Measurements from ENCODE around the gene CD55. TPM values are rescaled to one million over a fixed set of nuclear protein-coding genes. Genes with fewer than 3 reads are reported as not detected.

Gene CD55
- total and polyA plus RNA-seq, 2 of the 13 experiments (the other 11 are each of a cell fraction or from before 2014, with no cell fraction given): 6.0 to 56.0 TPM

DNA sequence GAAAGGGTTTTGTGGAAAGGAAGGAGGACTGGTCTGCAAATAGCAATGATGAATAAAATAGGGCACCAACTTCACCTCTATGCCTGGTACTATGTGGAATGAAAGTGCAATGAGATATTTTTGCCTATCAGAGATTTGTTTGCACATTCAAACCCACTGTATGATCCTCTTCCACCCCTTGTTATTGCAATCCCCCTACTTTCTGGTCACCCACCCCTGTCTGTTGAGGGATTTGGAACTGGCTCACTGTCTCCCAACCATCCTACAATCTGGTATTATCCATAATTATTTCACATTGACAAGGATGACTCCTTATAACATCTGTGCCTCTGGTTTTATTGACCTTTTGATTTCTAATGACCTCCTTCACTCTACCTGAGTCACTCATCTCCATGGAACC, 42.4 kb downstream of the CD55 start:
- Histone ChIP-seq H3K9ac (ENCODE audit: insufficient read depth, low read depth, low read length) (no peak overlapping the region), H2AFZ (ENCODE audit: low read length) (no peak overlapping the region), H3K79me2 (ENCODE audit: insufficient read depth, low read length) (no peaks in the 10 kb centered on the region), H3K27ac (ENCODE audit: extremely low read length, insufficient read depth, low read length) (no peak overlapping the region), H3K4me3 (replicated peaks in 1 of 3; ENCODE audit: insufficient read depth in 1 of 3, low read depth in 2 of 3, low read length in 3 of 3) (no peak overlapping the region), H3K4me2 (ENCODE audit: low read depth, low read length) (no peak overlapping the region), H4K20me1 (ENCODE audit: insufficient read depth, low read length) (no peaks in the 10 kb centered on the region), H3K36me3 (replicated peaks in 1 of 2; ENCODE audit: control insufficient read depth in 1 of 2, insufficient read depth in 2 of 2, low read length in 2 of 2) (no peaks in the 10 kb centered on the region), H3K4me1 (ENCODE audit: insufficient read depth, low read length) (no peaks in the 10 kb centered on the region), H3K27me3 (ENCODE audit: control insufficient read depth in 1 of 2, insufficient read depth in 2 of 2, low read length in 2 of 2) (no peaks in the 10 kb centered on the region; a peak in 1 of 5 replicates), H3K9me3 (ENCODE audit: low read length) (no peaks in the 10 kb centered on the region)
- in situ Hi-C loops (cut with HindIII; ENCODE audit: extremely low pct_ligation_motif_present, low pct_unique_long_range_greater_than_20kb) (no loop called here), intact Hi-C loops (cut with micrococcal nuclease; ENCODE audit: unreplicated experiment) (no loop called here)
- ChIA-PET CTCF (ENCODE audit: low intra/inter-chr PET ratio, low total read pairs) (no interaction called here), POLR2A (no interaction called here)
- ATAC-seq (no peak), FAIRE-seq (no peak), DNase-seq (ENCODE audit: low spot score) (no peak)
- no TSS peak for BruUV-seq (replicated peaks)
- TF ChIP-seq KLF16 (CRISPR knock-in tag; IDR thresholded peaks at IDR 0.05): no peak
- no peak for TF ChIP-seq ISX (CRISPR knock-in tag; conservative IDR thresholded peaks at IDR 0.05)
- no peak for TF ChIP-seq KDM1A (CRISPR knock-in tag; IDR thresholded peaks at IDR 0.05)
- no peak for TF ChIP-seq NFYC (CRISPR knock-in tag; IDR thresholded peaks at IDR 0.05)
- TF ChIP-seq HNF4A (CRISPR knock-in tag; IDR thresholded peaks at IDR 0.05): no peak
- TF ChIP-seq FOXK2 (IDR thresholded peaks at IDR 0.05): no peak
- no peak for TF ChIP-seq SALL1 (CRISPR knock-in tag; IDR thresholded peaks at IDR 0.05)
- TF ChIP-seq, protein P1, sequence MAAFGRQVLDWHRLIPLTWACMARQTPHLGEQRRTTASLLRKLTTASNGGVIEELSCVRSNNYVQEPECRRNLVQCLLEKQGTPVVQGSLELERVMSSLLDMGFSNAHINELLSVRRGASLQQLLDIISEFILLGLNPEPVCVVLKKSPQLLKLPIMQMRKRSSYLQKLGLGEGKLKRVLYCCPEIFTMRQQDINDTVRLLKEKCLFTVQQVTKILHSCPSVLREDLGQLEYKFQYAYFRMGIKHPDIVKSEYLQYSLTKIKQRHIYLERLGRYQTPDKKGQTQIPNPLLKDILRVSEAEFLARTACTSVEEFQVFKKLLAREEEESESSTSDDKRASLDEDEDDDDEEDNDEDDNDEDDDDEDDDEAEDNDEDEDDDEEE (CRISPR knock-in tag; IDR thresholded peaks at IDR 0.05): no peak

DNA sequence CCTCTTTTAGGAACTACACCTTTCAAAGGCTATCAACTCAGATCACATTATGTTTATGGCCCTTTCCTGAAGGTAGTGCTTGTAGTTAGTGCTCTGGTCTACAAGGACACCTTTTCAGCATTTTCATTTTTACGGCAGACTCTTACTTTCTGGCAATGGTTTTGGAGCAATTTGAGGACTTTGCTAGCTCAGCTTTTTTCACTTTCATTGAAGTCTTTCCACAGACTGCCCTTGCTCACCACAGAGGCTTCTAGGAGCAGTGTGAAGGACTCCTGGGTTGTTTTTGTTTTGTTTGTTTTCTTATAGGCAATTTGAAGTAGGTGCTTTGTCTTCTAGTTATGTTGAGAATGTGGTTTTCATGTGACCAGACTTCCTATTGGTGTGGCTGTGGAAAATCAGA, 43.1 kb downstream of the CD55 start:
- Histone ChIP-seq H3K4me1 (ENCODE audit: insufficient read depth, low read length) (no peaks in the 10 kb centered on the region), H3K9me3 (ENCODE audit: low read length) (no peaks in the 10 kb centered on the region), H3K27me3 (ENCODE audit: control insufficient read depth in 1 of 2, insufficient read depth in 2 of 2, low read length in 2 of 2) (no peaks in the 10 kb centered on the region; a peak in 1 of 5 replicates), H3K4me2 (ENCODE audit: low read depth, low read length) (no peak overlapping the region), H3K36me3 (replicated peaks in 1 of 2; ENCODE audit: control insufficient read depth in 1 of 2, insufficient read depth in 2 of 2, low read length in 2 of 2) (no peaks in the 10 kb centered on the region), H4K20me1 (ENCODE audit: insufficient read depth, low read length) (no peaks in the 10 kb centered on the region), H3K9ac (ENCODE audit: insufficient read depth, low read depth, low read length) (no peak overlapping the region), H3K79me2 (ENCODE audit: insufficient read depth, low read length) (no peaks in the 10 kb centered on the region), H2AFZ (ENCODE audit: low read length) (no peak overlapping the region), H3K27ac (ENCODE audit: extremely low read length, insufficient read depth, low read length) (no peak overlapping the region), H3K4me3 (replicated peaks in 1 of 3; ENCODE audit: insufficient read depth in 1 of 3, low read depth in 2 of 3, low read length in 3 of 3) (no peak overlapping the region)
- CTCF ChIA-PET (ENCODE audit: low intra/inter-chr PET ratio, low total read pairs): no interaction called here
- in situ Hi-C loops (cut with HindIII; ENCODE audit: extremely low pct_ligation_motif_present, low pct_unique_long_range_greater_than_20kb): no loop called here
- POLR2A ChIA-PET: no interaction called here
- intact Hi-C loops (cut with micrococcal nuclease; ENCODE audit: unreplicated experiment): no loop called here
- no peak for FAIRE-seq
- DNase-seq (ENCODE audit: low spot score): no peak
- 100% methylated on average over 1 of the region's 1 CpG for WGBS (ENCODE audit: low lambda C conversion rate)
- no TSS peak for BruUV-seq (replicated peaks)
- no peak for ATAC-seq
- TF ChIP-seq, protein P2, sequence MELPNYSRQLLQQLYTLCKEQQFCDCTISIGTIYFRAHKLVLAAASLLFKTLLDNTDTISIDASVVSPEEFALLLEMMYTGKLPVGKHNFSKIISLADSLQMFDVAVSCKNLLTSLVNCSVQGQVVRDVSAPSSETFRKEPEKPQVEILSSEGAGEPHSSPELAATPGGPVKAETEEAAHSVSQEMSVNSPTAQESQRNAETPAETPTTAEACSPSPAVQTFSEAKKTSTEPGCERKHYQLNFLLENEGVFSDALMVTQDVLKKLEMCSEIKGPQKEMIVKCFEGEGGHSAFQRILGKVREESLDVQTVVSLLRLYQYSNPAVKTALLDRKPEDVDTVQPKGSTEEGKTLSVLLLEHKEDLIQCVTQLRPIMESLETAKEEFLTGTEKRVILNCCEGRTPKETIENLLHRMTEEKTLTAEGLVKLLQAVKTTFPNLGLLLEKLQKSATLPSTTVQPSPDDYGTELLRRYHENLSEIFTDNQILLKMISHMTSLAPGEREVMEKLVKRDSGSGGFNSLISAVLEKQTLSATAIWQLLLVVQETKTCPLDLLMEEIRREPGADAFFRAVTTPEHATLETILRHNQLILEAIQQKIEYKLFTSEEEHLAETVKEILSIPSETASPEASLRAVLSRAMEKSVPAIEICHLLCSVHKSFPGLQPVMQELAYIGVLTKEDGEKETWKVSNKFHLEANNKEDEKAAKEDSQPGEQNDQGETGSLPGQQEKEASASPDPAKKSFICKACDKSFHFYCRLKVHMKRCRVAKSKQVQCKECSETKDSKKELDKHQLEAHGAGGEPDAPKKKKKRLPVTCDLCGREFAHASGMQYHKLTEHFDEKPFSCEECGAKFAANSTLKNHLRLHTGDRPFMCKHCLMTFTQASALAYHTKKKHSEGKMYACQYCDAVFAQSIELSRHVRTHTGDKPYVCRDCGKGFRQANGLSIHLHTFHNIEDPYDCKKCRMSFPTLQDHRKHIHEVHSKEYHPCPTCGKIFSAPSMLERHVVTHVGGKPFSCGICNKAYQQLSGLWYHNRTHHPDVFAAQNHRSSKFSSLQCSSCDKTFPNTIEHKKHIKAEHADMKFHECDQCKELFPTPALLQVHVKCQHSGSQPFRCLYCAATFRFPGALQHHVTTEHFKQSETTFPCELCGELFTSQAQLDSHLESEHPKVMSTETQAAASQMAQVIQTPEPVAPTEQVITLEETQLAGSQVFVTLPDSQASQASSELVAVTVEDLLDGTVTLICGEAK (IDR thresholded peaks at IDR 0.05): no peak
- TF ChIP-seq, protein P2 (CRISPR knock-in tag; IDR thresholded peaks at IDR 0.05): no peak
- TF ChIP-seq MAFK (conservative IDR thresholded peaks at IDR 0.05 in 1 of 2, IDR thresholded peaks at IDR 0.05 in 1 of 2; ENCODE audit: low read length in 2 of 2): peak; percentile 48 to 59; a peak in 2 of 4 replicates
